Measurements from ENCODE around the gene PTBP1.

DNA sequence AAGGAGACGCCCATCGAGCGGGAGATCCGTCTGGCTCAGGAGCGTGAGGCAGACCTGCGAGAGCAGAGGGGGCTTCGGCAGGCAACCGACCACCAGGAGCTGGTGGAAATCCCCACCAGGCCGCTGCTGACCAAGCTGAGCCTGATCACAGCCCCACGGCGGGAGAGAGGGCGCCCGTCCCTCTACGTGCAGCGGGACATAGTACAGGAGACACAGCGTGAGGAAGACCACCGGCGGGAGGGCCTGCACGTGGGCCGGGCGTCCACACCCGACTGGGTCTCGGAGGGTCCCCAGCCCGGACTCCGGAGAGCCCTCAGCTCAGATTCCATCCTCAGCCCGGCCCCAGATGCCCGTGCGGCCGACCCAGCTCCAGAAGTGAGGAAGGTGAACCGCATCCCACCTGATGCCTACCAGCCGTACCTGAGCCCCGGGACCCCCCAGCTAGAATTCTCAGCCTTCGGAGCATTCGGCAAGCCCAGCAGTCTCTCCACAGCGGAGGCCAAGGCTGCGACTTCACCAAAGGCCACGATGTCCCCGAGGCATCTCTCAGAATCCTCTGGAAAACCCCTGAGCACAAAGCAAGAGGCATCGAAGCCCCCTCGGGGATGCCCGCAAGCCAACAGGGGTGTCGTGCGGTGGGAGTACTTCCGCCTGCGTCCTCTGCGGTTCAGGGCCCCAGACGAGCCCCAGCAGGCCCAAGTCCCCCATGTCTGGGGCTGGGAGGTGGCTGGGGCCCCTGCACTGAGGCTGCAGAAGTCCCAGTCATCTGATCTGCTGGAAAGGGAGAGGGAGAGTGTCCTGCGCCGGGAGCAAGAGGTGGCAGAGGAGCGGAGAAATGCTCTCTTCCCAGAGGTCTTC lies 39.2 kb upstream of the PTBP1 start:
- TF ChIP-seq, protein P1, sequence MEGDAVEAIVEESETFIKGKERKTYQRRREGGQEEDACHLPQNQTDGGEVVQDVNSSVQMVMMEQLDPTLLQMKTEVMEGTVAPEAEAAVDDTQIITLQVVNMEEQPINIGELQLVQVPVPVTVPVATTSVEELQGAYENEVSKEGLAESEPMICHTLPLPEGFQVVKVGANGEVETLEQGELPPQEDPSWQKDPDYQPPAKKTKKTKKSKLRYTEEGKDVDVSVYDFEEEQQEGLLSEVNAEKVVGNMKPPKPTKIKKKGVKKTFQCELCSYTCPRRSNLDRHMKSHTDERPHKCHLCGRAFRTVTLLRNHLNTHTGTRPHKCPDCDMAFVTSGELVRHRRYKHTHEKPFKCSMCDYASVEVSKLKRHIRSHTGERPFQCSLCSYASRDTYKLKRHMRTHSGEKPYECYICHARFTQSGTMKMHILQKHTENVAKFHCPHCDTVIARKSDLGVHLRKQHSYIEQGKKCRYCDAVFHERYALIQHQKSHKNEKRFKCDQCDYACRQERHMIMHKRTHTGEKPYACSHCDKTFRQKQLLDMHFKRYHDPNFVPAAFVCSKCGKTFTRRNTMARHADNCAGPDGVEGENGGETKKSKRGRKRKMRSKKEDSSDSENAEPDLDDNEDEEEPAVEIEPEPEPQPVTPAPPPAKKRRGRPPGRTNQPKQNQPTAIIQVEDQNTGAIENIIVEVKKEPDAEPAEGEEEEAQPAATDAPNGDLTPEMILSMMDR (IDR thresholded peaks at IDR 0.05; ENCODE audit: extremely low read depth in 1 of 2, insufficient read depth in 1 of 2, low read depth in 1 of 2, low read length in 2 of 2) = no peak
- TF ChIP-seq EZH2 (IDR thresholded peaks at IDR 0.05; ENCODE audit: borderline replicate concordance, low read depth, low read length, severe bottlenecking) (no peak), MYC (IDR thresholded peaks at IDR 0.05; ENCODE audit: low read depth, low read length) (no peak), POLR2AphosphoS5 (IDR thresholded peaks at IDR 0.05; ENCODE audit: insufficient read depth, low read depth, low read length) (no peak), POLR2A (IDR thresholded peaks at IDR 0.05; ENCODE audit: low read depth, low read length) (no peak)
- TF ChIP-seq, protein P2, sequence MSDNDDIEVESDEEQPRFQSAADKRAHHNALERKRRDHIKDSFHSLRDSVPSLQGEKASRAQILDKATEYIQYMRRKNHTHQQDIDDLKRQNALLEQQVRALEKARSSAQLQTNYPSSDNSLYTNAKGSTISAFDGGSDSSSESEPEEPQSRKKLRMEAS (IDR thresholded peaks at IDR 0.05; ENCODE audit: insufficient read depth, insufficient read length) = no peak

Data from endothelial cell of umbilical vein (primary cell).